H1 (cell line): ENCODE measurements around the gene FAM13C. TPM values are rescaled to one million over a fixed set of nuclear protein-coding genes. Genes with fewer than 3 reads are reported as not detected.

ENCODE experiments used
- ATF3 ChIP-seq: IDR thresholded peaks from 2 replicates; pipeline ENCODE4 v1.6.1; 2011; ENCODE audit warnings: low read depth, mild to moderate bottlenecking, low read length; ENCODE audit not compliant: insufficient read depth
- BCL11A ChIP-seq, 2 experiments: IDR thresholded peaks; one replicate each; pipeline ENCODE4 v1.6.1; 2011; ENCODE audit warnings: low read depth in 2 of 2, low read length in 2 of 2, mild to moderate bottlenecking in 2 of 2
- CEBPB ChIP-seq: IDR thresholded peaks from 2 replicates; pipeline ENCODE4 v1.6.1; 2012; ENCODE audit warnings: low read depth, low read length
- USF2 ChIP-seq: IDR thresholded peaks from 2 replicates; pipeline ENCODE4 v1.6.1; 2011; ENCODE audit warnings: low read length, improper control_type of control experiment
- YY1 ChIP-seq: IDR thresholded peaks from 2 replicates; pipeline ENCODE4 v1.6.1; 2011; ENCODE audit warnings: low read depth, mild to moderate bottlenecking, low read length
- polyA plus RNA-seq, 7 experiments: library from polyadenylated mRNA; depleted of rRNA in 3 of 7; stranded (reverse) in 5 of 7; unstranded in 2 of 7; fragments of >200 nt in 5 of 7; fragments of 200-250 nt in 2 of 7; gene quantifications; 1 replicate in 5 of 7; 2 replicates in 1 of 7; 4 replicates in 1 of 7; pipeline versions ENCODE4 v1.2.1 to v1.2.3, GENCODE V29; 2011 to 2013; ENCODE audit warnings: missing spikeins in 2 of 7, mixed read lengths in 2 of 7
- total RNA-seq: library from RNA; stranded (reverse); fragmentation: NEBNext Ultra II Directional; extraction: Animal tissue kit (Norgen Biotek cat#: 25700); gene quantifications from 2 replicates; pipeline ENCODE4 v1.2.1, GENCODE V29; 2021

FAM13C gene
- total and polyA plus RNA-seq, 2 of the 8 experiments (the other 6 are each of a cell fraction or from before 2014, with no cell fraction given) = 0.56 to 0.62 TPM

GRCh38 chr10:59374916-59375315, 12.6 kb upstream of the FAM13C start (continued):
- TF ChIP-seq ATF3 = no peak
- no peak for TF ChIP-seq YY1
- TF ChIP-seq BCL11A (IDR thresholded peaks at IDR 0.05; ENCODE audit: low read depth in 2 of 2, low read length in 2 of 2) = no peak
- no peak for TF ChIP-seq CEBPB
- no peak for TF ChIP-seq USF2
